HCT116 (cell line): ENCODE measurements around the gene DHCR24. TPM values are rescaled to one million over a fixed set of nuclear protein-coding genes. Genes with fewer than 3 reads are reported as not detected.

ENCODE experiments used
- ATAC-seq: fragments of 200-7000 bp; cut with Tn5 transposase; 2 replicates; pipeline ENCODE4 v1.9.1; 2020; ENCODE audit warnings: mild to moderate bottlenecking, moderate library complexity
- BruUV-seq: library from RNA; stranded (reverse); fragments of 400-500 nt; replicated peaks from 2 replicates; lab custom pipeline; 2021; lab: Mats Ljungman, UMichigan
- CTCF ChIA-PET: fragments of 300-600 bp; sonication (Branson Sonifier 250); formaldehyde crosslinking; loops from one replicate; lab custom pipeline; 2021; ENCODE audit warnings: antibody characterized with exemption; lab: Charles Lee
- POLR2A ChIA-PET: fragments of 300-600, 350-600 bp; sonication (Branson Sonifier 250); formaldehyde crosslinking; loops from one replicate; lab custom pipeline; 2021; ENCODE audit warnings: antibody characterized with exemption; lab: Charles Lee
- RAD21 ChIA-PET, 2 experiments: fragments of 300-600 bp; sonication (Branson Sonifier 250); formaldehyde crosslinking; loops; one replicate each; lab custom pipeline; 2023; ENCODE audit warnings: low total read pairs in 2 of 2; ENCODE audit not compliant: uncharacterized antibody in 2 of 2, unreplicated experiment in 2 of 2, low non-redundant PET in 1 of 2; lab: Charles Lee
- DNase-seq: peaks from one replicate; pipeline ENCODE4 v3.0.0-alpha.2; 2010; ENCODE audit warnings: low read depth, low spot score
- H2AFZ ChIP-seq: fragments of 200-600 bp; shearing (Covaris generic), sonication (generic); 2 replicates; pipeline ENCODE4 v1.6.1; 2017; ENCODE audit warnings: low read depth, mixed run types, mixed read lengths, antibody characterized with exemption, low read length; ENCODE audit not compliant: poor library complexity, severe bottlenecking
- H3K27ac ChIP-seq: 2 replicates; pipeline ENCODE4 v1.5.1; 2012; ENCODE audit warnings: low read depth, low read length
- H3K27me3 ChIP-seq: fragments of 200-600 bp; sonication (generic); 2 replicates; pipeline ENCODE4 v1.6.1; 2016; ENCODE audit warnings: mixed run types, low read length, mixed read lengths; ENCODE audit not compliant: insufficient read depth
- H3K36me3 ChIP-seq, 2 experiments: fragments of 200-500 bp in 1 of 2; fragments of 200-600 bp in 1 of 2; sonication (Bioruptor generic) in 1 of 2; sonication (generic) in 1 of 2; 2 replicates each; pipeline versions ENCODE4 v1.5.1 to v1.6.1; 2014 to 2016; ENCODE audit warnings: low read length in 2 of 2, inconsistent platforms in 1 of 2, mixed read lengths in 1 of 2, mixed run types in 1 of 2; ENCODE audit not compliant: insufficient read depth in 2 of 2, control insufficient read depth in 1 of 2
- H3K4me1 ChIP-seq, 2 experiments: fragments of 200-600 bp in 1 of 2; sonication (generic) in 1 of 2; 2 replicates each; pipeline versions ENCODE4 v1.5.1 to v1.6.1; 2012 to 2017; ENCODE audit warnings: low read length in 2 of 2, inconsistent platforms in 1 of 2, mild to moderate bottlenecking in 1 of 2, mixed read lengths in 1 of 2, mixed run types in 1 of 2, moderate library complexity in 1 of 2; ENCODE audit not compliant: insufficient read depth in 2 of 2, control insufficient read depth in 1 of 2
- H3K4me2 ChIP-seq: fragments of 200-600 bp; sonication (generic); 2 replicates; pipeline ENCODE4 v1.6.1; 2017; ENCODE audit warnings: mixed run types, low read length, mixed read lengths
- H3K4me3 ChIP-seq, 2 experiments: fragments of 200-600 bp in 1 of 2; sonication (generic) in 1 of 2; replicated peaks in 1 of 2; 2 replicates each; pipeline ENCODE4 v1.5.1; 2011 to 2016; ENCODE audit warnings: low read length in 2 of 2, control low read depth in 1 of 2, low read depth in 1 of 2, mild to moderate bottlenecking in 1 of 2, mixed read lengths in 1 of 2, mixed run types in 1 of 2
- H3K79me2 ChIP-seq: fragments of 200-600 bp; sonication (generic); 2 replicates; pipeline ENCODE4 v1.6.1; 2017; ENCODE audit warnings: mild to moderate bottlenecking, mixed run types, low read length, moderate library complexity, mixed read lengths; ENCODE audit not compliant: insufficient read depth
- H3K9ac ChIP-seq: fragments of 200-600 bp; sonication (generic); 2 replicates; pipeline ENCODE4 v1.6.1; 2016; ENCODE audit warnings: low read length, mixed read lengths
- H3K9me2 ChIP-seq: fragments of 200-600 bp; sonication (generic), shearing (Covaris generic); 2 replicates; pipeline ENCODE4 v1.6.1; 2017; ENCODE audit warnings: mixed run types, mild to moderate bottlenecking, moderate library complexity; ENCODE audit not compliant: insufficient read depth
- H3K9me3 ChIP-seq, 2 experiments: fragments of 200-500 bp in 1 of 2; fragments of 200-600 bp in 1 of 2; sonication (Bioruptor generic) in 1 of 2; sonication (generic) in 1 of 2; 2 replicates each; pipeline ENCODE4 v1.6.1; 2014 to 2017; ENCODE audit warnings: low read length in 2 of 2, mixed read lengths in 2 of 2, inconsistent platforms in 1 of 2, low read depth in 1 of 2, mild to moderate bottlenecking in 1 of 2, mixed run types in 1 of 2, moderate library complexity in 1 of 2; ENCODE audit not compliant: control insufficient read depth in 1 of 2, insufficient read depth in 1 of 2
- H4K20me1 ChIP-seq: fragments of 200-600 bp; sonication (generic), shearing (Covaris generic); 2 replicates; pipeline ENCODE4 v1.6.1; 2017; ENCODE audit warnings: mixed run types, mild to moderate bottlenecking, moderate library complexity; ENCODE audit not compliant: insufficient read depth
- ELF1 ChIP-seq: IDR thresholded peaks from 2 replicates; pipeline ENCODE4 v1.6.1; 2012; ENCODE audit warnings: low read depth, borderline replicate concordance
- EZH2 ChIP-seq: fragments of 200-600 bp; sonication (generic); IDR thresholded peaks from 2 replicates; pipeline ENCODE4 v1.6.1; 2017; ENCODE audit warnings: antibody characterized with exemption, mixed run types
- EZH2phosphoT487 ChIP-seq: fragments of 200-600 bp; IDR thresholded peaks from 2 replicates; pipeline ENCODE4 v1.6.1; 2018; ENCODE audit warnings: antibody characterized with exemption, borderline replicate concordance
- JUND ChIP-seq: IDR thresholded peaks from 2 replicates; pipeline ENCODE4 v1.6.1; 2012
- POLR2AphosphoS5 ChIP-seq: IDR thresholded peaks from 2 replicates; pipeline ENCODE4 v1.6.1; 2011; ENCODE audit warnings: mild to moderate bottlenecking, low read depth, low read length, moderate library complexity
- SIN3A ChIP-seq: IDR thresholded peaks from 2 replicates; pipeline ENCODE4 v1.6.1; 2012; ENCODE audit warnings: low read depth
- YY1 ChIP-seq: IDR thresholded peaks from 2 replicates; pipeline ENCODE4 v1.6.1; 2011; ENCODE audit warnings: low read length, low read depth, moderate library complexity, mild to moderate bottlenecking; ENCODE audit not compliant: insufficient replicate concordance; ENCODE audit errors: extremely low read depth
- ZNF274 ChIP-seq: fragments of 200-500 bp; sonication (Bioruptor generic); IDR thresholded peaks from 2 replicates; pipeline ENCODE4 v1.6.1; 2014; ENCODE audit warnings: mild to moderate bottlenecking, low read depth, low read length, inconsistent platforms
- intact Hi-C: fragments of 100-400 bp; cut with micrococcal nuclease; formaldehyde crosslinking; loops from 2 replicates; pipeline ENCODE4 v1.10.0; 2022
- total RNA-seq: library from RNA; stranded (reverse); gene quantifications from one replicate; pipeline ENCODE4 v1.2.1, GENCODE V29; 2021; ENCODE audit not compliant: unreplicated experiment
- TF ChIP-seq, protein P1 (sequence below): IDR thresholded peaks from 2 replicates; pipeline ENCODE4 v1.6.1; 2011; ENCODE audit warnings: mild to moderate bottlenecking, low read length, moderate library complexity; ENCODE audit not compliant: insufficient replicate concordance; ENCODE audit errors: extremely low read depth
- TF ChIP-seq, protein P2 (sequence below): IDR thresholded peaks from 2 replicates; pipeline ENCODE4 v1.6.1; 2012
- TF ChIP-seq, protein P3 (sequence below): IDR thresholded peaks from 2 replicates; pipeline ENCODE4 v1.6.1; 2012

Gene DHCR24
- total RNA-seq, 1 experiment from 2014 or later, result 132 TPM

DNA sequence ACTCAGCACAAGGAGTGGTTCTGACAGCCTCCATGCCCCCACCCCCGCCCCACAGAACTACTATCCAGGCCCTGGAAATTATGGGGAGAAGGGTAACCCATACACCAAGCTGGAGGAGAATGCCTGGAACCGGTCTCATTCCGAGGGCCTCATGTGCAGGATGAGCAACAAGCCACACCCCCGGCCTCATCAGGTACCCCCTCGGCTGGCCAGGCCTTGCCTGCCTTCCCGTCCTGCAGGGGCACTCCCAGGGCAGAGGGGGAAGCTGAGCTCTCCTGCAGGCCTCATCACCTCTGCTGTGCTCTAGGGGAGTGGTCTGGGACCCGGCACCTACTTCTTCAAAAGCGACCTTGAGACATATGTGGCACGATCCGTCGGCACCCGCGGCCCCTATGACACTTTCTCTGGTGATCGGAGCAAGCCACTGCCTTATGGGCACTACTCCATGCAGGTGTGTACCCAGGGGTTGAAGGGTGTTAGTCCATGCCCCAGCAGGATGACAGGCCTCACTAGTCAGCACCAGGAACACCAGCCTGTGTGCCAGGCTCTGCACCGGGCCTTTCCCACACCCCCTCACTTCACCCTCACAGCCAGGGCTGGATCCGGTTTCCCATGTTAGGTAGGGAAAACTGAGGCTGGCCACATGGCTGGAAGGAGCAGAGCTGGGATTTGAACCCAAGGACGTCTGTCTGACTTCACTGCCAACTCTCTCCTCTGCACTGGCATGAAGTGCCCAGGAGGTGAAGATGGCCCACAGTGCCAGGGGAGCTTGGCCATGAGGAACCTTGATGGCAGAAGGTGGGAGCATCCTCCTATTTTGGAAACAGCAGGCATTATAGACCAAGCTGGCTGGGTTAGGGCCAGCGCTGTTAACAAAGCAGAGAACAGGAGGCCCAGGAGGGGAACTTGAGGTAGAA is 75.0 kb downstream of the DHCR24 start:
- no peaks in the 10 kb centered on the region for H3K36me3 ChIP-seq
- no peak for ATAC-seq
- RAD21 ChIA-PET, result no interaction called here
- no peaks in the 10 kb centered on the region for H3K9me2 ChIP-seq
- no peaks in the 10 kb centered on the region for H4K20me1 ChIP-seq
- H3K27ac ChIP-seq, result no peak overlapping the region
- no peak overlapping the region for H3K9ac ChIP-seq
- TF ChIP-seq, protein P1, sequence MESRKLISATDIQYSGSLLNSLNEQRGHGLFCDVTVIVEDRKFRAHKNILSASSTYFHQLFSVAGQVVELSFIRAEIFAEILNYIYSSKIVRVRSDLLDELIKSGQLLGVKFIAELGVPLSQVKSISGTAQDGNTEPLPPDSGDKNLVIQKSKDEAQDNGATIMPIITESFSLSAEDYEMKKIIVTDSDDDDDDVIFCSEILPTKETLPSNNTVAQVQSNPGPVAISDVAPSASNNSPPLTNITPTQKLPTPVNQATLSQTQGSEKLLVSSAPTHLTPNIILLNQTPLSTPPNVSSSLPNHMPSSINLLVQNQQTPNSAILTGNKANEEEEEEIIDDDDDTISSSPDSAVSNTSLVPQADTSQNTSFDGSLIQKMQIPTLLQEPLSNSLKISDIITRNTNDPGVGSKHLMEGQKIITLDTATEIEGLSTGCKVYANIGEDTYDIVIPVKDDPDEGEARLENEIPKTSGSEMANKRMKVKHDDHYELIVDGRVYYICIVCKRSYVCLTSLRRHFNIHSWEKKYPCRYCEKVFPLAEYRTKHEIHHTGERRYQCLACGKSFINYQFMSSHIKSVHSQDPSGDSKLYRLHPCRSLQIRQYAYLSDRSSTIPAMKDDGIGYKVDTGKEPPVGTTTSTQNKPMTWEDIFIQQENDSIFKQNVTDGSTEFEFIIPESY, result no peak
- no peak for TF ChIP-seq JUND
- TF ChIP-seq ELF1, result no peak
- TF ChIP-seq, protein P2, sequence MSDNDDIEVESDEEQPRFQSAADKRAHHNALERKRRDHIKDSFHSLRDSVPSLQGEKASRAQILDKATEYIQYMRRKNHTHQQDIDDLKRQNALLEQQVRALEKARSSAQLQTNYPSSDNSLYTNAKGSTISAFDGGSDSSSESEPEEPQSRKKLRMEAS, result no peak
- TF ChIP-seq, protein P3, sequence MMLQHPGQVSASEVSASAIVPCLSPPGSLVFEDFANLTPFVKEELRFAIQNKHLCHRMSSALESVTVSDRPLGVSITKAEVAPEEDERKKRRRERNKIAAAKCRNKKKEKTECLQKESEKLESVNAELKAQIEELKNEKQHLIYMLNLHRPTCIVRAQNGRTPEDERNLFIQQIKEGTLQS, result no peak
- TF ChIP-seq EZH2, result no peak
- TF ChIP-seq ZNF274, result no peak
- no peak for TF ChIP-seq POLR2AphosphoS5
- TF ChIP-seq EZH2phosphoT487, result no peak
- TF ChIP-seq SIN3A, result no peak
- TF ChIP-seq YY1, result no peak
- TF ChIP-seq, all 23 proteins: peak for 0
- intact Hi-C loops, result loop anchor here (2.0 to 5.0 kb wide), 3 partner anchors 323 to 741 kb away; no protein-coding TSS in a partner anchor
- H3K79me2 ChIP-seq, result no peaks in the 10 kb centered on the region
- peaks cover 6 to 32% of the 10 kb centered on the region in 2 experiments for H3K4me1 ChIP-seq
- POLR2A ChIA-PET, result no interaction called here
- no peak overlapping the region for H3K4me2 ChIP-seq
- H2AFZ ChIP-seq, result no peak overlapping the region
- BruUV-seq, result no TSS peak
- H3K9me3 ChIP-seq, result no peaks in the 10 kb centered on the region
- no peaks in the 10 kb centered on the region for H3K27me3 ChIP-seq
- CTCF ChIA-PET, result interaction anchor here (0.5 kb wide), 1 partner anchor 126 kb away, joined by 3 read pairs; no protein-coding TSS in a partner anchor
- no peak for DNase-seq
- no peak overlapping the region for H3K4me3 ChIP-seq
